H1 (cell line): ENCODE results near the gene SUMF1. TPM values are rescaled to one million over a fixed set of nuclear protein-coding genes. Genes with fewer than 3 reads are reported as not detected.

Experiments
- ATF2 ChIP-seq: IDR thresholded peaks from 2 replicates; pipeline ENCODE4 v1.6.1; 2012; ENCODE audit warnings: low read length, inconsistent platforms
- EZH2 ChIP-seq: fragments of 200-600 bp; sonication (generic); IDR thresholded peaks from 2 replicates; pipeline ENCODE4 v1.7.1; 2012; ENCODE audit warnings: low read depth, mild to moderate bottlenecking, moderate library complexity, low read length, inconsistent platforms; ENCODE audit not compliant: severe bottlenecking
- KDM5A ChIP-seq: fragments of 200-600 bp; IDR thresholded peaks from 2 replicates; pipeline ENCODE4 v1.7.1; 2012; ENCODE audit warnings: mild to moderate bottlenecking, low read length, inconsistent platforms, mixed read lengths
- NANOG ChIP-seq: IDR thresholded peaks from 2 replicates; pipeline ENCODE4 v1.6.1; 2011; ENCODE audit warnings: low read length, low read depth, mild to moderate bottlenecking, inconsistent platforms; ENCODE audit not compliant: insufficient read depth, poor library complexity, severe bottlenecking
- NRF1 ChIP-seq: IDR thresholded peaks from 2 replicates; pipeline ENCODE4 v1.6.1; 2011; ENCODE audit warnings: mild to moderate bottlenecking, low read depth, low read length, improper control_type of control experiment
- RNF2 ChIP-seq: fragments of 200-900, 300-1000 bp; sonication (generic); IDR thresholded peaks from 2 replicates; pipeline ENCODE4 v1.7.1; 2016; ENCODE audit warnings: borderline replicate concordance, low read depth, mild to moderate bottlenecking, antibody characterized with exemption, low read length; ENCODE audit not compliant: poor library complexity, severe bottlenecking; ENCODE audit errors: missing control alignments
- TAF1 ChIP-seq: IDR thresholded peaks from 2 replicates; pipeline ENCODE4 v1.6.1; 2011; ENCODE audit warnings: mild to moderate bottlenecking, low read depth, low read length
- polyA plus RNA-seq, 7 experiments: library from polyadenylated mRNA; depleted of rRNA in 3 of 7; stranded (reverse) in 5 of 7; unstranded in 2 of 7; fragments of >200 nt in 5 of 7; fragments of 200-250 nt in 2 of 7; gene quantifications; 1 replicate in 5 of 7; 2 replicates in 1 of 7; 4 replicates in 1 of 7; pipeline versions ENCODE4 v1.2.1 to v1.2.3, GENCODE V29; 2011 to 2013; ENCODE audit warnings: missing spikeins in 2 of 7, mixed read lengths in 2 of 7
- total RNA-seq: library from RNA; stranded (reverse); fragmentation: NEBNext Ultra II Directional; extraction: Animal tissue kit (Norgen Biotek cat#: 25700); gene quantifications from 2 replicates; pipeline ENCODE4 v1.2.1, GENCODE V29; 2021
- TF ChIP-seq, protein P1 (sequence below): fragments of 300-600 bp; sonication (generic); IDR thresholded peaks from 2 replicates; pipeline ENCODE4 v1.7.1; 2012; ENCODE audit warnings: low read length, moderate library complexity, mild to moderate bottlenecking, inconsistent platforms; ENCODE audit not compliant: insufficient replicate concordance

SUMF1 gene
- total and polyA plus RNA-seq, 2 of the 8 experiments (the other 6 are each of a cell fraction or from before 2014, with no cell fraction given) = 12.5 to 15.0 TPM

GRCh38 chr3:4359805-4360502 is 107.1 kb downstream of the SUMF1 start (continued):
- TF ChIP-seq, protein P1, sequence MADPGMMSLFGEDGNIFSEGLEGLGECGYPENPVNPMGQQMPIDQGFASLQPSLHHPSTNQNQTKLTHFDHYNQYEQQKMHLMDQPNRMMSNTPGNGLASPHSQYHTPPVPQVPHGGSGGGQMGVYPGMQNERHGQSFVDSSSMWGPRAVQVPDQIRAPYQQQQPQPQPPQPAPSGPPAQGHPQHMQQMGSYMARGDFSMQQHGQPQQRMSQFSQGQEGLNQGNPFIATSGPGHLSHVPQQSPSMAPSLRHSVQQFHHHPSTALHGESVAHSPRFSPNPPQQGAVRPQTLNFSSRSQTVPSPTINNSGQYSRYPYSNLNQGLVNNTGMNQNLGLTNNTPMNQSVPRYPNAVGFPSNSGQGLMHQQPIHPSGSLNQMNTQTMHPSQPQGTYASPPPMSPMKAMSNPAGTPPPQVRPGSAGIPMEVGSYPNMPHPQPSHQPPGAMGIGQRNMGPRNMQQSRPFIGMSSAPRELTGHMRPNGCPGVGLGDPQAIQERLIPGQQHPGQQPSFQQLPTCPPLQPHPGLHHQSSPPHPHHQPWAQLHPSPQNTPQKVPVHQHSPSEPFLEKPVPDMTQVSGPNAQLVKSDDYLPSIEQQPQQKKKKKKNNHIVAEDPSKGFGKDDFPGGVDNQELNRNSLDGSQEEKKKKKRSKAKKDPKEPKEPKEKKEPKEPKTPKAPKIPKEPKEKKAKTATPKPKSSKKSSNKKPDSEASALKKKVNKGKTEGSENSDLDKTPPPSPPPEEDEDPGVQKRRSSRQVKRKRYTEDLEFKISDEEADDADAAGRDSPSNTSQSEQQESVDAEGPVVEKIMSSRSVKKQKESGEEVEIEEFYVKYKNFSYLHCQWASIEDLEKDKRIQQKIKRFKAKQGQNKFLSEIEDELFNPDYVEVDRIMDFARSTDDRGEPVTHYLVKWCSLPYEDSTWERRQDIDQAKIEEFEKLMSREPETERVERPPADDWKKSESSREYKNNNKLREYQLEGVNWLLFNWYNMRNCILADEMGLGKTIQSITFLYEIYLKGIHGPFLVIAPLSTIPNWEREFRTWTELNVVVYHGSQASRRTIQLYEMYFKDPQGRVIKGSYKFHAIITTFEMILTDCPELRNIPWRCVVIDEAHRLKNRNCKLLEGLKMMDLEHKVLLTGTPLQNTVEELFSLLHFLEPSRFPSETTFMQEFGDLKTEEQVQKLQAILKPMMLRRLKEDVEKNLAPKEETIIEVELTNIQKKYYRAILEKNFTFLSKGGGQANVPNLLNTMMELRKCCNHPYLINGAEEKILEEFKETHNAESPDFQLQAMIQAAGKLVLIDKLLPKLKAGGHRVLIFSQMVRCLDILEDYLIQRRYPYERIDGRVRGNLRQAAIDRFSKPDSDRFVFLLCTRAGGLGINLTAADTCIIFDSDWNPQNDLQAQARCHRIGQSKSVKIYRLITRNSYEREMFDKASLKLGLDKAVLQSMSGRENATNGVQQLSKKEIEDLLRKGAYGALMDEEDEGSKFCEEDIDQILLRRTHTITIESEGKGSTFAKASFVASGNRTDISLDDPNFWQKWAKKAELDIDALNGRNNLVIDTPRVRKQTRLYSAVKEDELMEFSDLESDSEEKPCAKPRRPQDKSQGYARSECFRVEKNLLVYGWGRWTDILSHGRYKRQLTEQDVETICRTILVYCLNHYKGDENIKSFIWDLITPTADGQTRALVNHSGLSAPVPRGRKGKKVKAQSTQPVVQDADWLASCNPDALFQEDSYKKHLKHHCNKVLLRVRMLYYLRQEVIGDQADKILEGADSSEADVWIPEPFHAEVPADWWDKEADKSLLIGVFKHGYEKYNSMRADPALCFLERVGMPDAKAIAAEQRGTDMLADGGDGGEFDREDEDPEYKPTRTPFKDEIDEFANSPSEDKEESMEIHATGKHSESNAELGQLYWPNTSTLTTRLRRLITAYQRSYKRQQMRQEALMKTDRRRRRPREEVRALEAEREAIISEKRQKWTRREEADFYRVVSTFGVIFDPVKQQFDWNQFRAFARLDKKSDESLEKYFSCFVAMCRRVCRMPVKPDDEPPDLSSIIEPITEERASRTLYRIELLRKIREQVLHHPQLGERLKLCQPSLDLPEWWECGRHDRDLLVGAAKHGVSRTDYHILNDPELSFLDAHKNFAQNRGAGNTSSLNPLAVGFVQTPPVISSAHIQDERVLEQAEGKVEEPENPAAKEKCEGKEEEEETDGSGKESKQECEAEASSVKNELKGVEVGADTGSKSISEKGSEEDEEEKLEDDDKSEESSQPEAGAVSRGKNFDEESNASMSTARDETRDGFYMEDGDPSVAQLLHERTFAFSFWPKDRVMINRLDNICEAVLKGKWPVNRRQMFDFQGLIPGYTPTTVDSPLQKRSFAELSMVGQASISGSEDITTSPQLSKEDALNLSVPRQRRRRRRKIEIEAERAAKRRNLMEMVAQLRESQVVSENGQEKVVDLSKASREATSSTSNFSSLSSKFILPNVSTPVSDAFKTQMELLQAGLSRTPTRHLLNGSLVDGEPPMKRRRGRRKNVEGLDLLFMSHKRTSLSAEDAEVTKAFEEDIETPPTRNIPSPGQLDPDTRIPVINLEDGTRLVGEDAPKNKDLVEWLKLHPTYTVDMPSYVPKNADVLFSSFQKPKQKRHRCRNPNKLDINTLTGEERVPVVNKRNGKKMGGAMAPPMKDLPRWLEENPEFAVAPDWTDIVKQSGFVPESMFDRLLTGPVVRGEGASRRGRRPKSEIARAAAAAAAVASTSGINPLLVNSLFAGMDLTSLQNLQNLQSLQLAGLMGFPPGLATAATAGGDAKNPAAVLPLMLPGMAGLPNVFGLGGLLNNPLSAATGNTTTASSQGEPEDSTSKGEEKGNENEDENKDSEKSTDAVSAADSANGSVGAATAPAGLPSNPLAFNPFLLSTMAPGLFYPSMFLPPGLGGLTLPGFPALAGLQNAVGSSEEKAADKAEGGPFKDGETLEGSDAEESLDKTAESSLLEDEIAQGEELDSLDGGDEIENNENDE = no peak
- TF ChIP-seq RNF2 (no peak), NRF1 (no peak), ATF2 (no peak), EZH2 (no peak), TAF1 (no peak), NANOG (no peak), KDM5A (no peak)
